H9 (cell line): ENCODE measurements around the gene TCF23. TPM values are rescaled to one million over a fixed set of nuclear protein-coding genes. Genes with fewer than 3 reads are reported as not detected.

Source experiments
- DNase-seq: peaks from one replicate; pipeline ENCODE4 v3.0.0-alpha.2; 2017
- H2AFZ ChIP-seq: one replicate; pipeline ENCODE4 v1.6.1; 2013; ENCODE audit warnings: mild to moderate bottlenecking, low read length, control low read depth, moderate library complexity
- H2AK5ac ChIP-seq: 2 replicates; pipeline ENCODE4 v1.6.1; 2013; ENCODE audit warnings: low read length, control low read depth, mixed read lengths; ENCODE audit not compliant: insufficient read length
- H2BK120ac ChIP-seq: one replicate; pipeline ENCODE4 v1.6.1; 2013; ENCODE audit warnings: low read depth, mild to moderate bottlenecking, low read length, control low read depth, inconsistent platforms; ENCODE audit not compliant: poor library complexity, severe bottlenecking
- H2BK12ac ChIP-seq: 2 replicates; pipeline ENCODE4 v1.6.1; 2013; ENCODE audit warnings: low read length, control low read depth, mixed read lengths, low read depth; ENCODE audit not compliant: insufficient read length
- H2BK15ac ChIP-seq: 2 replicates; pipeline ENCODE4 v1.6.1; 2013; ENCODE audit warnings: low read depth, low read length, control low read depth
- H2BK20ac ChIP-seq: one replicate; pipeline ENCODE4 v1.6.1; 2013; ENCODE audit warnings: low read depth, mild to moderate bottlenecking, low read length, control low read depth, inconsistent platforms; ENCODE audit not compliant: poor library complexity, severe bottlenecking
- H2BK5ac ChIP-seq: 2 replicates; pipeline ENCODE4 v1.6.1; 2013; ENCODE audit warnings: low read length, control low read depth, mixed read lengths; ENCODE audit not compliant: insufficient read length
- H3K14ac ChIP-seq: 2 replicates; pipeline ENCODE4 v1.6.1; 2013; ENCODE audit warnings: low read length, control low read depth; ENCODE audit not compliant: insufficient read depth
- H3K18ac ChIP-seq: 2 replicates; pipeline ENCODE4 v1.6.1; 2013; ENCODE audit warnings: low read depth, mild to moderate bottlenecking, mixed read lengths, low read length, control low read depth; ENCODE audit not compliant: insufficient read length
- H3K23ac ChIP-seq: 2 replicates; pipeline ENCODE4 v1.6.1; 2013; ENCODE audit warnings: low read length, control low read depth, mixed read lengths, low read depth; ENCODE audit not compliant: insufficient read length
- H3K23me2 ChIP-seq: 2 replicates; pipeline ENCODE4 v1.6.1; 2013; ENCODE audit warnings: low read depth, mild to moderate bottlenecking, mixed read lengths, low read length, control low read depth; ENCODE audit not compliant: insufficient read length, poor library complexity, severe bottlenecking
- H3K27ac ChIP-seq: 2 replicates; pipeline ENCODE4 v1.5.1; 2013; ENCODE audit warnings: low read length, control low read depth, mixed read lengths, low read depth; ENCODE audit not compliant: insufficient read length
- H3K27me3 ChIP-seq: 2 replicates; pipeline ENCODE4 v1.6.1; 2013; ENCODE audit warnings: low read length, control low read depth, inconsistent platforms; ENCODE audit not compliant: insufficient read depth
- H3K4ac ChIP-seq: 2 replicates; pipeline ENCODE4 v1.6.1; 2013; ENCODE audit warnings: low read depth, mild to moderate bottlenecking, control low read depth, inconsistent platforms, low read length, moderate library complexity
- H3K4me1 ChIP-seq: 2 replicates; pipeline ENCODE4 v1.6.1; 2013; ENCODE audit warnings: low read length, control low read depth, inconsistent platforms; ENCODE audit not compliant: insufficient read depth
- H3K4me2 ChIP-seq: 2 replicates; pipeline ENCODE4 v1.6.1; 2013; ENCODE audit warnings: low read length, control low read depth, mixed read lengths; ENCODE audit not compliant: insufficient read length, insufficient read depth
- H3K56ac ChIP-seq: 2 replicates; pipeline ENCODE4 v1.6.1; 2013; ENCODE audit warnings: low read depth, mild to moderate bottlenecking, mixed read lengths, low read length, control low read depth; ENCODE audit not compliant: insufficient read length
- H3K79me1 ChIP-seq: 2 replicates; pipeline ENCODE4 v1.6.1; 2013; ENCODE audit warnings: low read depth, mild to moderate bottlenecking, moderate library complexity, low read length, control low read depth, inconsistent platforms; ENCODE audit not compliant: insufficient read depth, poor library complexity, severe bottlenecking
- H3K79me2 ChIP-seq: 2 replicates; pipeline ENCODE4 v1.6.1; 2013; ENCODE audit warnings: low read length, control low read depth, inconsistent platforms; ENCODE audit not compliant: insufficient read depth
- H3K9ac ChIP-seq: 2 replicates; pipeline ENCODE4 v1.6.1; 2013; ENCODE audit warnings: low read length, control low read depth, mixed read lengths; ENCODE audit not compliant: insufficient read length; ENCODE audit errors: extremely low read depth
- H3K9me3 ChIP-seq: one replicate; pipeline ENCODE4 v1.6.1; 2013; ENCODE audit warnings: low read depth, low read length, inconsistent platforms; ENCODE audit not compliant: control insufficient read depth
- H3T11ph ChIP-seq: one replicate; pipeline ENCODE4 v1.6.1; 2013; ENCODE audit warnings: mild to moderate bottlenecking, low read length, control low read depth, inconsistent platforms
- H4K20me1 ChIP-seq: one replicate; pipeline ENCODE4 v1.6.1; 2013; ENCODE audit not compliant: control insufficient read depth, insufficient read length, insufficient read depth
- H4K5ac ChIP-seq: 2 replicates; pipeline ENCODE4 v1.6.1; 2013; ENCODE audit warnings: low read depth, mild to moderate bottlenecking, mixed read lengths, low read length, control low read depth; ENCODE audit not compliant: insufficient read length
- H4K8ac ChIP-seq: replicated peaks from 2 replicates; pipeline ENCODE4 v1.6.1; 2013; ENCODE audit warnings: low read length, control low read depth, mixed read lengths, low read depth; ENCODE audit not compliant: insufficient read length
- H4K91ac ChIP-seq: 2 replicates; pipeline ENCODE4 v1.6.1; 2013; ENCODE audit warnings: low read depth, mild to moderate bottlenecking, moderate library complexity, mixed read lengths, low read length, control low read depth; ENCODE audit not compliant: insufficient read length
- H3K27ac Mint-ChIP-seq, 3 experiments: 2 replicates in 2 of 3; 3 replicates in 1 of 3; pipeline ENCODE4 v1.8.0; 2020 to 2021; ENCODE audit warnings: mixed read lengths in 3 of 3, mild to moderate bottlenecking in 1 of 3, moderate library complexity in 1 of 3
- H3K27me3 Mint-ChIP-seq: 2 replicates; pipeline ENCODE4 v1.8.0; 2021; ENCODE audit warnings: low read depth, mild to moderate bottlenecking, moderate library complexity, mixed read lengths
- H3K36me3 Mint-ChIP-seq, 3 experiments: 2 replicates in 2 of 3; 3 replicates in 1 of 3; pipeline ENCODE4 v1.8.0; 2020 to 2021; ENCODE audit warnings: low read depth in 3 of 3, mixed read lengths in 3 of 3; ENCODE audit not compliant: insufficient read depth in 1 of 3
- H3K4me1 Mint-ChIP-seq, 2 experiments: 2 replicates each; pipeline ENCODE4 v1.8.0; 2020; ENCODE audit warnings: mixed read lengths in 2 of 2
- H3K4me3 Mint-ChIP-seq, 2 experiments: 2 replicates in 1 of 2; 3 replicates in 1 of 2; pipeline ENCODE4 v1.8.0; 2020 to 2021; ENCODE audit warnings: mild to moderate bottlenecking in 2 of 2, mixed read lengths in 2 of 2, moderate library complexity in 1 of 2
- H3K9me3 Mint-ChIP-seq, 2 experiments: 2 replicates in 1 of 2; 3 replicates in 1 of 2; pipeline ENCODE4 v1.8.0; 2020; ENCODE audit warnings: mild to moderate bottlenecking in 2 of 2, mixed read lengths in 2 of 2, moderate library complexity in 1 of 2
- WGBS: extraction: QIAGEN DNeasy Blood & Tissue Kit; methylation state at CpG from one replicate; pipeline ENCODE4 v1.1.7; 2013; ENCODE audit warnings: missing lambda C conversion rate, low lambda C conversion rate, mixed read lengths; ENCODE audit not compliant: insufficient read length; ENCODE audit errors: extremely low coverage; 5-methylcytosine and 5-hydroxymethylcytosine counted together
- total RNA-seq: library from RNA; stranded (reverse); gene quantifications from 2 replicates; pipeline ENCODE4 v1.2.1, GENCODE V29; 2021
- TF ChIP-seq, protein P1 (sequence below): fragments of 200-600 bp; sonication (generic); conservative IDR thresholded peaks from 3 replicates; pipeline ENCODE4 v1.8.0; 2021; ENCODE audit warnings: antibody characterized with exemption, mild to moderate bottlenecking

The TCF23 gene
- total RNA-seq, 1 experiment from 2014 or later, result not detected

DNA sequence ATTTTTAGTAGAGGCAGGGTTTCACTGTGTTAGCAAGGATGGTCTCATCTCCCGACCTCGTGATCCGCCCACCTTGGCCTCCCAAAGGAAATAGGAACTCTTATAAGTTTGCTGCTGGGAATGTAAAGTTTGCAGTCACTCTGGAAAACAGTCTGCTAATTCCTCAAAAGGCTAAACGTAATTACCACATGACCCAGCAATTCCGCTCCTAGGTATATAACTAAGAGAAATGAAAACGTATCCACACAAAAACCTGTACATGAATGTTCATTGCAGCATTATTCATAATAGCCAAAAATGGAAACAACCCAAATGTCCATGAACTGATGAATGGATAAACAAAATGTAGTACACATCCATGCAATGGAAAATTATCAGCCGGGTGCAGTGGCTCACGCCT lies 41.2 kb downstream of the TCF23 start:
- Histone ChIP-seq H2BK120ac (no peak overlapping the region), H2AK5ac (no peak overlapping the region), H3K23ac (no peak overlapping the region), H3K23me2 (no peaks in the 10 kb centered on the region), H3K9ac (no peak overlapping the region), H4K5ac (no peak overlapping the region), H3K18ac (no peak overlapping the region), H3K4ac (no peak overlapping the region), H3K79me2 (no peaks in the 10 kb centered on the region), H3K4me1 (no peaks in the 10 kb centered on the region), H3K4me2 (no peak overlapping the region), H3K79me1 (no peaks in the 10 kb centered on the region), H3K14ac (no peak overlapping the region), H3T11ph (no peak overlapping the region), H2BK20ac (no peak overlapping the region), H2BK15ac (no peak overlapping the region), H3K27ac (no peak overlapping the region), H4K20me1 (no peaks in the 10 kb centered on the region), H3K9me3 (no peaks in the 10 kb centered on the region), H3K56ac (no peak overlapping the region), H4K91ac (no peak overlapping the region), H2BK5ac (no peak overlapping the region), H4K8ac (no peak overlapping the region), H2BK12ac (no peak overlapping the region), H3K27me3 (no peaks in the 10 kb centered on the region), H2AFZ (no peak overlapping the region)
- no peaks in the 10 kb centered on the region; the same call in 1 of the 2 replicates for H3K27me3 Mint-ChIP-seq
- TF ChIP-seq, protein P1, sequence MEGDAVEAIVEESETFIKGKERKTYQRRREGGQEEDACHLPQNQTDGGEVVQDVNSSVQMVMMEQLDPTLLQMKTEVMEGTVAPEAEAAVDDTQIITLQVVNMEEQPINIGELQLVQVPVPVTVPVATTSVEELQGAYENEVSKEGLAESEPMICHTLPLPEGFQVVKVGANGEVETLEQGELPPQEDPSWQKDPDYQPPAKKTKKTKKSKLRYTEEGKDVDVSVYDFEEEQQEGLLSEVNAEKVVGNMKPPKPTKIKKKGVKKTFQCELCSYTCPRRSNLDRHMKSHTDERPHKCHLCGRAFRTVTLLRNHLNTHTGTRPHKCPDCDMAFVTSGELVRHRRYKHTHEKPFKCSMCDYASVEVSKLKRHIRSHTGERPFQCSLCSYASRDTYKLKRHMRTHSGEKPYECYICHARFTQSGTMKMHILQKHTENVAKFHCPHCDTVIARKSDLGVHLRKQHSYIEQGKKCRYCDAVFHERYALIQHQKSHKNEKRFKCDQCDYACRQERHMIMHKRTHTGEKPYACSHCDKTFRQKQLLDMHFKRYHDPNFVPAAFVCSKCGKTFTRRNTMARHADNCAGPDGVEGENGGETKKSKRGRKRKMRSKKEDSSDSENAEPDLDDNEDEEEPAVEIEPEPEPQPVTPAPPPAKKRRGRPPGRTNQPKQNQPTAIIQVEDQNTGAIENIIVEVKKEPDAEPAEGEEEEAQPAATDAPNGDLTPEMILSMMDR, result no peak
- WGBS, result no CpG with 5 or more reads among the region's 8 CpGs
- no peaks in the 10 kb centered on the region for H3K4me1 Mint-ChIP-seq
- H3K4me3 Mint-ChIP-seq, result no peak overlapping the region
- no peaks in the 10 kb centered on the region for H3K36me3 Mint-ChIP-seq
- no peaks in the 10 kb centered on the region; a peak in 1 of 5 replicates for H3K9me3 Mint-ChIP-seq
- DNase-seq, result no peak
- no peak overlapping the region for H3K27ac Mint-ChIP-seq
